Calu3 (cell line): ENCODE results near the gene MAGEA10. TPM values are rescaled to one million over a fixed set of nuclear protein-coding genes. Genes with fewer than 3 reads are reported as not detected.

Source experiments
- BruUV-seq: library from RNA; stranded (reverse); fragments of 400-500 nt; replicated peaks from 2 replicates; lab custom pipeline; 2021; lab: Mats Ljungman, UMichigan
- CTCF ChIA-PET: fragments of 300-600 bp; sonication (Branson Sonifier 250); formaldehyde crosslinking; loops from one replicate; lab custom pipeline; 2022; ENCODE audit warnings: antibody characterized with exemption; lab: Charles Lee
- DNase-seq: peaks from one replicate; pipeline ENCODE4 v3.0.0; 2022
- H3K27ac Mint-ChIP-seq: one replicate; pipeline ENCODE4 v1.8.0; 2022; ENCODE audit warnings: mixed read lengths; ENCODE audit not compliant: unreplicated experiment
- H3K27me3 Mint-ChIP-seq: one replicate; pipeline ENCODE4 v1.8.0; 2022; ENCODE audit warnings: mixed read lengths; ENCODE audit not compliant: unreplicated experiment
- H3K36me3 Mint-ChIP-seq: one replicate; pipeline ENCODE4 v1.8.0; 2022; ENCODE audit warnings: mild to moderate bottlenecking, moderate library complexity, mixed read lengths; ENCODE audit not compliant: insufficient read depth, unreplicated experiment
- H3K4me1 Mint-ChIP-seq: one replicate; pipeline ENCODE4 v1.8.0; 2022; ENCODE audit warnings: mild to moderate bottlenecking, low read depth, mixed read lengths; ENCODE audit not compliant: unreplicated experiment
- H3K4me3 Mint-ChIP-seq: one replicate; pipeline ENCODE4 v1.8.0; 2022; ENCODE audit warnings: mild to moderate bottlenecking, low read depth, moderate library complexity, mixed read lengths; ENCODE audit not compliant: unreplicated experiment
- H3K9me3 Mint-ChIP-seq: one replicate; pipeline ENCODE4 v1.8.0; 2022; ENCODE audit warnings: low read depth, mixed read lengths; ENCODE audit not compliant: unreplicated experiment
- CTCF ChIP-seq: fragments of 200-600 bp; IDR thresholded peaks from one replicate; pipeline ENCODE4 v1.8.0; 2022; ENCODE audit warnings: antibody characterized with exemption; ENCODE audit not compliant: unreplicated experiment
- intact Hi-C: fragments of 100-400 bp; cut with micrococcal nuclease; formaldehyde crosslinking; loops from one replicate; pipeline ENCODE4 v1.10.0; 2022; ENCODE audit not compliant: unreplicated experiment
- total RNA-seq: library from RNA; stranded (reverse); gene quantifications from 2 replicates; pipeline ENCODE4 v1.2.3, GENCODE V29; 2022

MAGEA10 gene
- total RNA-seq, 1 experiment from 2014 or later = not detected

- Mint-ChIP-seq H3K36me3 (no peaks in the 10 kb centered on the region), H3K4me1 (no peaks in the 10 kb centered on the region), H3K9me3 (no peaks in the 10 kb centered on the region), H3K27ac (no peak overlapping the region), H3K4me3 (no peak overlapping the region), H3K27me3 (peaks cover 13% of the 10 kb centered on the region)
- BruUV-seq = no TSS peak
- no peak for TF ChIP-seq CTCF
- intact Hi-C loops = no loop called here
- CTCF ChIA-PET = interaction anchor here (0.6 kb wide), 1 partner anchor 19 kb away, joined by 4 read pairs; no protein-coding TSS in a partner anchor
- no peak for DNase-seq
Measured at GRCh38 chrX:152108527-152108926, 29.9 kb downstream of the MAGEA10 start.

DNA sequence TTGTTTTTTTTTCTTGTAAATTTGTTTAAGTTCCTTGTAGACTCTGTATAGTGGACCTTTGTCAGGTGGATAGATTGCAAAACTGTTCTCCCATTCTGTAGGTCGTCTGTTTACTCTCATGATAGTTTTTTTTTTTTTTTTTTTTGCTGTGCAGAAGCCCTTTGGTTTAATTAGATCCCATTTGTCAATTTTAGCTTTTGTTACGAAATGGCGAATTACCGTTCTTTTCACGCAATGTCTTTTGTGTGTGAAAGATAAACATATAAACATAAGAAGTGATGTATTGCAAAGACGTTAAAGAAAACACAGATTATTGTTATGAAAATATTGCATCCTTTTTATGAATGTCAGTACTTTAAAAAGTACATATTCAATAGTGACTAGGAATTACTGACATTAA is 34.5 kb downstream of the MAGEA10 start:
- H3K4me3 Mint-ChIP-seq = no peak overlapping the region
- DNase-seq = no peak
- H3K4me1 Mint-ChIP-seq = no peaks in the 10 kb centered on the region
- no peaks in the 10 kb centered on the region for H3K9me3 Mint-ChIP-seq
- intact Hi-C loops = no loop called here
- TF ChIP-seq CTCF = no peak
- no peaks in the 10 kb centered on the region for H3K36me3 Mint-ChIP-seq
- peaks cover 13% of the 10 kb centered on the region for H3K27me3 Mint-ChIP-seq
- no peak overlapping the region for H3K27ac Mint-ChIP-seq
- no TSS peak for BruUV-seq
- CTCF ChIA-PET = no interaction called here

DNA sequence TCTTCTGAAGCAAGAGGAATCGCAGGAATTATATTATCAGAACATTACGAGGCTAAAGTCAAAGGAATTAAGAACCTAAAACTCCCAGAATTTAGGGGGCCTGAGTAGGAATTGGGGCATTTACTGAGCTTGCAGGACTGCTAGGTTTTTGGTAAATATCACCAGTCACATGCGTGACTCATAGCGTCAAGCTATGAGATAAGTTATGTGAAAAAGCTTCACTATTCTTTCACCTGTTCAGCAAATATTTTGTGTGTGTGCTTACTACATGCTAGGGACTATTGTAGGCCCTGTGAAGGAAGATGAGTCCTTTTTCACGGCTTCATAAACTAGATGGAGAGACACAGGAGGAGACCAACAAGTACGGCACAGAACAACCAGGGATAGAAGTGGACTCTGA is 52.2 kb downstream of the MAGEA10 start:
- Mint-ChIP-seq H3K36me3 (no peaks in the 10 kb centered on the region), H3K4me1 (no peaks in the 10 kb centered on the region), H3K27me3 (no peaks in the 10 kb centered on the region), H3K4me3 (no peak overlapping the region), H3K27ac (no peak overlapping the region), H3K9me3 (peaks cover 2% of the 10 kb centered on the region)
- BruUV-seq = no TSS peak
- TF ChIP-seq CTCF = no peak
- DNase-seq = no peak
- CTCF ChIA-PET = no interaction called here
- intact Hi-C loops = no loop called here

Other genes with a start within 250 kb of the MAGEA10 start
- gene MAGEA4, start 225.7 kb downstream of the MAGEA10 start, total RNA-seq = not detected in 2 replicates
- gene GABRE, start 163.9 kb downstream of the MAGEA10 start, total RNA-seq = 60.5 and 71.9 TPM in 2 replicates